ENCODE results near the gene SLC2A9. TPM values are rescaled to one million over a fixed set of nuclear protein-coding genes. Genes with fewer than 3 reads are reported as not detected.

The SLC2A9 gene
- polyA plus RNA-seq, 1 donor: 28.7 TPM

GRCh38 chr4:9874385-9874784 lies 146.9 kb downstream of the SLC2A9 start:
- Histone ChIP-seq H3K4me3 (ENCODE audit: low read length) (no peak overlapping the region), H3K4me1 (ENCODE audit: control insufficient read depth, insufficient read depth, low read length) (no peaks in the 10 kb centered on the region), H3K9me3 (ENCODE audit: control insufficient read depth, low read depth, low read length) (no peaks in the 10 kb centered on the region), H3K27ac (ENCODE audit: low read length) (no peak overlapping the region), H3K27me3 (ENCODE audit: control insufficient read depth, insufficient read depth, low read length) (no peaks in the 10 kb centered on the region), H3K36me3 (ENCODE audit: control insufficient read depth, insufficient read depth, low read length) (no peaks in the 10 kb centered on the region)
- no peak for DNase-seq
- no CpG with 5 or more reads among the region's 5 CpGs for WGBS (ENCODE audit: insufficient coverage, low lambda C conversion rate)

GRCh38 chr4:9870165-9870790 lies 151.0 kb downstream of the SLC2A9 start:
- Histone ChIP-seq H3K4me3 (ENCODE audit: low read length) (no peak overlapping the region), H3K27me3 (ENCODE audit: control insufficient read depth, insufficient read depth, low read length) (no peaks in the 10 kb centered on the region), H3K36me3 (ENCODE audit: control insufficient read depth, insufficient read depth, low read length) (no peaks in the 10 kb centered on the region), H3K9me3 (ENCODE audit: control insufficient read depth, low read depth, low read length) (no peaks in the 10 kb centered on the region), H3K27ac (ENCODE audit: low read length) (no peak overlapping the region), H3K4me1 (ENCODE audit: control insufficient read depth, insufficient read depth, low read length) (no peaks in the 10 kb centered on the region)
- DNase-seq: no peak
- 100% methylated on average over 3 of the region's 10 CpGs for WGBS (ENCODE audit: insufficient coverage, low lambda C conversion rate)

- Histone ChIP-seq H3K4me3 (ENCODE audit: low read length) (no peak overlapping the region), H3K27me3 (ENCODE audit: control insufficient read depth, insufficient read depth, low read length) (no peaks in the 10 kb centered on the region), H3K4me1 (ENCODE audit: control insufficient read depth, insufficient read depth, low read length) (no peaks in the 10 kb centered on the region), H3K36me3 (ENCODE audit: control insufficient read depth, insufficient read depth, low read length) (no peaks in the 10 kb centered on the region), H3K9me3 (ENCODE audit: control insufficient read depth, low read depth, low read length) (no peaks in the 10 kb centered on the region), H3K27ac (ENCODE audit: low read length) (no peak overlapping the region)
- no peak for DNase-seq
- WGBS (ENCODE audit: insufficient coverage, low lambda C conversion rate): no CpG with 5 or more reads among the region's 11 CpGs
These were observed 153.4 kb downstream of the SLC2A9 start for GRCh38 chr4:9867751-9868425.

- no CpG with 5 or more reads among the region's 5 CpGs for WGBS (ENCODE audit: insufficient coverage, low lambda C conversion rate)
- no peaks in the 10 kb centered on the region for H3K27me3 ChIP-seq (ENCODE audit: control insufficient read depth, insufficient read depth, low read length)
- H3K4me3 ChIP-seq (ENCODE audit: low read length): no peak overlapping the region
- no peak overlapping the region for H3K27ac ChIP-seq (ENCODE audit: low read length)
- no peaks in the 10 kb centered on the region for H3K4me1 ChIP-seq (ENCODE audit: control insufficient read depth, insufficient read depth, low read length)
- H3K9me3 ChIP-seq (ENCODE audit: control insufficient read depth, low read depth, low read length): no peaks in the 10 kb centered on the region
- no peak for DNase-seq
- peaks cover 2% of the 10 kb centered on the region for H3K36me3 ChIP-seq (ENCODE audit: control insufficient read depth, insufficient read depth, low read length)
These were observed 154.4 kb downstream of the SLC2A9 start for GRCh38 chr4:9866931-9867330.

- Histone ChIP-seq H3K27ac (ENCODE audit: low read length) (no peak overlapping the region), H3K36me3 (ENCODE audit: control insufficient read depth, insufficient read depth, low read length) (peaks cover 2% of the 10 kb centered on the region), H3K4me3 (ENCODE audit: low read length) (no peak overlapping the region), H3K9me3 (ENCODE audit: control insufficient read depth, low read depth, low read length) (no peaks in the 10 kb centered on the region), H3K4me1 (ENCODE audit: control insufficient read depth, insufficient read depth, low read length) (no peaks in the 10 kb centered on the region), H3K27me3 (ENCODE audit: control insufficient read depth, insufficient read depth, low read length) (no peaks in the 10 kb centered on the region)
- 95% methylated on average over 3 of the region's 3 CpGs for WGBS (ENCODE audit: insufficient coverage, low lambda C conversion rate)
- no peak for DNase-seq
These were observed 159.7 kb downstream of the SLC2A9 start for GRCh38 chr4:9861561-9861960.

GRCh38 chr4:9859810-9860209 lies 161.5 kb downstream of the SLC2A9 start:
- H3K4me3 ChIP-seq (ENCODE audit: low read length): no peak overlapping the region
- no peak overlapping the region for H3K27ac ChIP-seq (ENCODE audit: low read length)
- H3K4me1 ChIP-seq (ENCODE audit: control insufficient read depth, insufficient read depth, low read length): no peaks in the 10 kb centered on the region
- peaks cover 2% of the 10 kb centered on the region for H3K36me3 ChIP-seq (ENCODE audit: control insufficient read depth, insufficient read depth, low read length)
- WGBS (ENCODE audit: insufficient coverage, low lambda C conversion rate): 80% methylated on average over 1 of the region's 6 CpGs
- H3K9me3 ChIP-seq (ENCODE audit: control insufficient read depth, low read depth, low read length): no peaks in the 10 kb centered on the region
- no peak for DNase-seq
- H3K27me3 ChIP-seq (ENCODE audit: control insufficient read depth, insufficient read depth, low read length): no peaks in the 10 kb centered on the region

- no peak for DNase-seq
- Histone ChIP-seq H3K9me3 (ENCODE audit: control insufficient read depth, low read depth, low read length) (no peaks in the 10 kb centered on the region), H3K4me3 (ENCODE audit: low read length) (no peak overlapping the region), H3K27me3 (ENCODE audit: control insufficient read depth, insufficient read depth, low read length) (no peaks in the 10 kb centered on the region), H3K4me1 (ENCODE audit: control insufficient read depth, insufficient read depth, low read length) (no peaks in the 10 kb centered on the region), H3K27ac (ENCODE audit: low read length) (no peak overlapping the region), H3K36me3 (ENCODE audit: control insufficient read depth, insufficient read depth, low read length) (no peaks in the 10 kb centered on the region)
- WGBS (ENCODE audit: insufficient coverage, low lambda C conversion rate): no CpG with 5 or more reads among the region's 2 CpGs
These were observed 171.8 kb downstream of the SLC2A9 start for GRCh38 chr4:9849538-9849920.

- no peaks in the 10 kb centered on the region for H3K27me3 ChIP-seq (ENCODE audit: control insufficient read depth, insufficient read depth, low read length)
- no peaks in the 10 kb centered on the region for H3K36me3 ChIP-seq (ENCODE audit: control insufficient read depth, insufficient read depth, low read length)
- WGBS (ENCODE audit: insufficient coverage, low lambda C conversion rate): 100% methylated on average over 1 of the region's 5 CpGs
- no peak overlapping the region for H3K27ac ChIP-seq (ENCODE audit: low read length)
- no peak for DNase-seq
- no peaks in the 10 kb centered on the region for H3K4me1 ChIP-seq (ENCODE audit: control insufficient read depth, insufficient read depth, low read length)
- no peak overlapping the region for H3K4me3 ChIP-seq (ENCODE audit: low read length)
- no peaks in the 10 kb centered on the region for H3K9me3 ChIP-seq (ENCODE audit: control insufficient read depth, low read depth, low read length)
These were observed 173.1 kb downstream of the SLC2A9 start for GRCh38 chr4:9847968-9848748.

- H3K4me1 ChIP-seq (ENCODE audit: control insufficient read depth, insufficient read depth, low read length): no peaks in the 10 kb centered on the region
- no peaks in the 10 kb centered on the region for H3K27me3 ChIP-seq (ENCODE audit: control insufficient read depth, insufficient read depth, low read length)
- no peak overlapping the region for H3K27ac ChIP-seq (ENCODE audit: low read length)
- 86% methylated on average over 4 of the region's 9 CpGs for WGBS (ENCODE audit: insufficient coverage, low lambda C conversion rate)
- no peak overlapping the region for H3K4me3 ChIP-seq (ENCODE audit: low read length)
- no peaks in the 10 kb centered on the region for H3K9me3 ChIP-seq (ENCODE audit: control insufficient read depth, low read depth, low read length)
- DNase-seq: no peak
- no peaks in the 10 kb centered on the region for H3K36me3 ChIP-seq (ENCODE audit: control insufficient read depth, insufficient read depth, low read length)
These were observed 175.4 kb downstream of the SLC2A9 start for GRCh38 chr4:9845791-9846493.

- DNase-seq: no peak
- Histone ChIP-seq H3K27ac (ENCODE audit: low read length) (no peak overlapping the region), H3K36me3 (ENCODE audit: control insufficient read depth, insufficient read depth, low read length) (no peaks in the 10 kb centered on the region), H3K27me3 (ENCODE audit: control insufficient read depth, insufficient read depth, low read length) (no peaks in the 10 kb centered on the region), H3K9me3 (ENCODE audit: control insufficient read depth, low read depth, low read length) (no peaks in the 10 kb centered on the region), H3K4me1 (ENCODE audit: control insufficient read depth, insufficient read depth, low read length) (no peaks in the 10 kb centered on the region), H3K4me3 (ENCODE audit: low read length) (no peak overlapping the region)
- 91% methylated on average over 2 of the region's 2 CpGs for WGBS (ENCODE audit: insufficient coverage, low lambda C conversion rate)
These were observed 180.2 kb downstream of the SLC2A9 start for GRCh38 chr4:9841072-9841471.

Data from large intestine (tissue), 3 donors.